Glomerular visceral epithelial cell (primary cell): ENCODE measurements around the gene PNKD.
A peak's percentile ranks its signal among the peaks of the same experiment; 100 is the strongest.

Experiments
- DNase-seq: peaks from one replicate; pipeline ENCODE4 v3.0.0-alpha.2; 2016; ENCODE audit errors: extremely low spot score

PNKD gene

GRCh38 chr2:218374795-218375194, 104.5 kb downstream of the PNKD start:
- no peak for DNase-seq

- DNase-seq: no peak
These were observed 104.9 kb downstream of the PNKD start for GRCh38 chr2:218375212-218375611.

- DNase-seq: no peak
These were observed 107.7 kb downstream of the PNKD start for GRCh38 chr2:218378053-218378452.

GRCh38 chr2:218381916-218382366, 111.6 kb downstream of the PNKD start, which contains the start of gene SLC11A1:
Gene SLC11A1, plus strand, starts transcription at chr2:218382273. Its CDS starts 96 bp downstream, at chr2:218382369.
- no peak for DNase-seq

GRCh38 chr2:218382785-218383184, 112.5 kb downstream of the PNKD start:
- no peak for DNase-seq

GRCh38 chr2:218383892-218384519, 113.7 kb downstream of the PNKD start:
- peak; percentile 22 for DNase-seq

- no peak for DNase-seq
These were observed 114.7 kb downstream of the PNKD start for GRCh38 chr2:218384975-218385374.

- DNase-seq: no peak
These were observed 116.4 kb downstream of the PNKD start for GRCh38 chr2:218386505-218387368.

GRCh38 chr2:218387369-218388194, 117.3 kb downstream of the PNKD start:
- DNase-seq: no peak

GRCh38 chr2:218389333-218390150, 119.2 kb downstream of the PNKD start:
- DNase-seq: no peak

- no peak for DNase-seq
These were observed 120.9 kb downstream of the PNKD start for GRCh38 chr2:218391202-218391601.

- no peak for DNase-seq
These were observed 122.1 kb downstream of the PNKD start for GRCh38 chr2:218392459-218392858.

- no peak for DNase-seq
These were observed 122.7 kb downstream of the PNKD start for GRCh38 chr2:218392891-218393462.

- no peak for DNase-seq
These were observed 123.5 kb downstream of the PNKD start for GRCh38 chr2:218393750-218394290.

- no peak for DNase-seq
These were observed 124.2 kb downstream of the PNKD start for GRCh38 chr2:218394298-218395089.

GRCh38 chr2:218395090-218395444, 124.7 kb downstream of the PNKD start:
- no peak for DNase-seq

GRCh38 chr2:218395456-218395825, 125.1 kb downstream of the PNKD start:
- no peak for DNase-seq

- DNase-seq: peak; percentile 98
These were observed 125.7 kb downstream of the PNKD start for GRCh38 chr2:218395826-218396687.
